Measurements from ENCODE around the gene TNN. TPM values are rescaled to one million over a fixed set of nuclear protein-coding genes. Genes with fewer than 3 reads are reported as not detected.

The TNN gene
- total RNA-seq, 4 donors from 2014 or later = 0.16 to 2.2 (median 0.63) TPM

- H3K27ac ChIP-seq = no peak overlapping the region
- no peak overlapping the region for H3K4me3 ChIP-seq
- no peaks in the 10 kb centered on the region for H3K36me3 ChIP-seq
- 38% methylated on average over 21 of the region's 21 CpGs for WGBS
- no peak for TF ChIP-seq POLR2AphosphoS5 (IDR thresholded peaks at IDR 0.05)
- TF ChIP-seq CTCF (IDR thresholded peaks at IDR 0.05) = peak; percentile 57 to 82
- H3K4me1 ChIP-seq = no peaks in the 10 kb centered on the region
- peaks cover 7% of the 10 kb centered on the region for H3K27me3 ChIP-seq
- peak in 1 of 2 donors; percentile 75 for DNase-seq (ENCODE audit: low spot score in 2 of 2)
- H3K9me3 ChIP-seq = no peaks in the 10 kb centered on the region
Observed at GRCh38 chr1:175146529-175147213, 79.0 kb downstream of the TNN start.

DNA sequence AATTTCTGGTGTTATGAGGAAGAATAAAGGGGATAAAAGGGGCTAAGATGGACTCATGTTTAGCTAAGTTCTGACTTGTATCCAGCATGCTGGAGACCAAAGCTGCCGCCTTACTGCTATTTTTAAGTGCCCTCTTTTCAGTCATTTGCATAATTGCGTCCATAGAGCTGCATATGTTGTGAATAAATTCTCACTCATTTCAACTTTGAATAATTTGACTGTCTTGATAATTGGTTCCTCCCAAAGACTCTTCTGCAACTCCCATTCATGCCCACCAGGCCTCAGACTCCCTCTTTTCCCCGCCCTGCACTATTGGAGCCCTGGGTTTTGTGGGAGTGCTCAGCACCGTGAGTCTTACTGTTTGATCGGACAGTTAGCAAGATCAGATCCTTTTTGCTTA lies 79.9 kb downstream of the TNN start:
- H3K36me3 ChIP-seq = no peaks in the 10 kb centered on the region
- H3K4me1 ChIP-seq = peaks cover 5% of the 10 kb centered on the region
- H3K9me3 ChIP-seq = no peaks in the 10 kb centered on the region
- H3K27ac ChIP-seq = no peak overlapping the region
- WGBS = 90% methylated on average over 5 of the region's 5 CpGs
- H3K27me3 ChIP-seq = peaks cover 7% of the 10 kb centered on the region
- H3K4me3 ChIP-seq = no peak overlapping the region
- TF ChIP-seq POLR2AphosphoS5 (IDR thresholded peaks at IDR 0.05) (no peak), POLR2A (IDR thresholded peaks at IDR 0.05) (no peak), EP300 (IDR thresholded peaks at IDR 0.05) (no peak), CTCF (IDR thresholded peaks at IDR 0.05) (no peak)
- DNase-seq (ENCODE audit: low spot score in 2 of 2) = no peak

DNA sequence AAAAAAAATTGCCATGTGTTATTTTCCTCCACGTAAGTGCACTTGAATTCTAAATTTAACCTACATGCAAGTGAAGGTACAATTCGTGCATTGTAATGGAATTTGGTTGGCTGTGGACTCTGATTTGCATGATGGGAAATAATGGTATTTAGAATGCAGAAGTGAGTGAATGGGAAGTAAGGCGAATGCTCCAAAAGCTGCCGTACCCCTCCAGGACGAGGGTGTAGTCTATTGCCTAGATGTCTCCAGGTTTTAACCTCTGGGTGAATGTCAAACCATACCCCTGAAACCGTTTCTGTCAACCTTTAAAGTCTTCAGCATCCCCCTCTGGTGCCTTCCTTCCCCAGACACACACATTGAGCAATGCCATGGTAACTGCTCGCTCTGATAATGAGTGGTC lies 80.4 kb downstream of the TNN start:
- 83% methylated on average over 7 of the region's 7 CpGs for WGBS
- Histone ChIP-seq H3K27me3 (peaks cover 8% of the 10 kb centered on the region), H3K9me3 (no peaks in the 10 kb centered on the region), H3K27ac (no peak overlapping the region), H3K36me3 (no peaks in the 10 kb centered on the region), H3K4me1 (peaks cover 5% of the 10 kb centered on the region), H3K4me3 (no peak overlapping the region)
- TF ChIP-seq EP300 (IDR thresholded peaks at IDR 0.05) (no peak), POLR2AphosphoS5 (IDR thresholded peaks at IDR 0.05) (no peak), CTCF (IDR thresholded peaks at IDR 0.05) (no peak), POLR2A (IDR thresholded peaks at IDR 0.05) (no peak)
- no peak for DNase-seq (ENCODE audit: low spot score in 2 of 2)

DNA sequence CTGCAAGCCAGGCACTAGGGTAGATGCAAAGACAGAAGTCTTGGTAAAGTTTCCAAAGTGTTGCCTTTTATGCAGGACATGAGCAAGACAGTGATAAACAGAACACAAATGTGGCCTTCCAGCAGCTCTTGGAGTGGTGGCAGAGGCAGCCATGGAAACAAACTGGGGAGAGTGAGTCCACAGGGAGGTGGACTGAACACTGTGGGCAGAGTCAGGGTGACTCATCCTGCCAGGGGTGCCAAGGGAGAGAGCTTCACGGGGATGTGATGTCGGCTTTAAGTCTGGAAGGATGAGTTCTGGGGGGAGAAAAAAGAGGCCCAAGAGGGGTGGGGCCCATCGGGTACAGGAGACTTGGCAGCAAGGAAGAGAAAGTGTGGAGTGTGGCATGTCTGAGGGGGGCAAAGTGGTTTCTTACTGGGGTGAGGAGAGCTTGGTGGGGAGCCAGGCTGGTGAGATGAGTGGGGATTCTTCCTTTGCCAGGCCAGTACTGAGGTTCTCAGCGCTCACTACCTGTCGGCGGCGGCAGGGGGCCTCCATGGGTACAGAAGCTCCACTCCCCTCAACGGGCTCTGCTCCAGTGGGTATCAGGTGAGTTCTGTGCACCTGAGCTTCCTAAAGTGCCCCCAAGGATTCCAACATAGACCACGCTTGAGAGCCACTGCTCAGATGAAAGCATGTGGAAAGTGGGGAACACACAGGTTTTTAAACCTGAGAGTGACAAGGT lies 83.1 kb downstream of the TNN start:
- WGBS = 63% methylated on average over 8 of the region's 9 CpGs
- peaks cover 5% of the 10 kb centered on the region for H3K4me1 ChIP-seq
- H3K27ac ChIP-seq = no peak overlapping the region
- no peak overlapping the region for H3K4me3 ChIP-seq
- TF ChIP-seq EP300 (IDR thresholded peaks at IDR 0.05) = no peak
- no peak for TF ChIP-seq POLR2A (IDR thresholded peaks at IDR 0.05)
- no peaks in the 10 kb centered on the region for H3K36me3 ChIP-seq
- H3K27me3 ChIP-seq = peaks cover 17% of the 10 kb centered on the region
- no peaks in the 10 kb centered on the region for H3K9me3 ChIP-seq
- no peak for DNase-seq (ENCODE audit: low spot score in 2 of 2)

- Histone ChIP-seq H3K4me3 (no peak overlapping the region), H3K36me3 (no peaks in the 10 kb centered on the region), H3K4me1 (peaks cover 5% of the 10 kb centered on the region), H3K27me3 (peaks cover 17% of the 10 kb centered on the region), H3K9me3 (no peaks in the 10 kb centered on the region), H3K27ac (no peak overlapping the region)
- 7% methylated on average over 15 of the region's 15 CpGs for WGBS
- no peak for TF ChIP-seq POLR2A (IDR thresholded peaks at IDR 0.05)
- TF ChIP-seq POLR2AphosphoS5 (IDR thresholded peaks at IDR 0.05) = no peak
- TF ChIP-seq CTCF (IDR thresholded peaks at IDR 0.05) = peak; percentile 62 to 79
- peak in 1 of 2 donors; percentile 83 for DNase-seq (ENCODE audit: low spot score in 2 of 2)
Observed at GRCh38 chr1:175152006-175152652, 84.5 kb downstream of the TNN start.
